GM21381 (cell line): ENCODE data around the gene CLDN18.

Source experiments
- ATAC-seq: cut with Tn5 transposase; IDR thresholded peaks from one replicate; pipeline ENCODE4 v1.9.1; 2021; ENCODE audit warnings: mild to moderate bottlenecking, moderate library complexity; ENCODE audit not compliant: unreplicated experiment

CLDN18 gene

GRCh38 chr3:138023754-138024153, 13.8 kb downstream of the CLDN18 start:
- no peak for ATAC-seq

- ATAC-seq, result no peak
Measured at GRCh38 chr3:138025553-138025952, 15.6 kb downstream of the CLDN18 start.

GRCh38 chr3:138027821-138028220, 17.9 kb downstream of the CLDN18 start:
- ATAC-seq, result no peak

GRCh38 chr3:138030734-138031280, 20.8 kb downstream of the CLDN18 start:
- no peak for ATAC-seq

GRCh38 chr3:138031536-138031935, 21.6 kb downstream of the CLDN18 start:
- no peak for ATAC-seq

GRCh38 chr3:138032567-138032966, 22.6 kb downstream of the CLDN18 start:
- peak; percentile 39 for ATAC-seq

- no peak for ATAC-seq
Measured at GRCh38 chr3:138033202-138033691, 23.3 kb downstream of the CLDN18 start.

- ATAC-seq, result no peak
Measured at GRCh38 chr3:138034918-138035317, 25.0 kb downstream of the CLDN18 start.

GRCh38 chr3:138036572-138036971, 26.6 kb downstream of the CLDN18 start:
- ATAC-seq, result no peak

- ATAC-seq, result no peak
Measured at GRCh38 chr3:138038725-138039462, 28.9 kb downstream of the CLDN18 start.

GRCh38 chr3:138042043-138042442, 32.1 kb downstream of the CLDN18 start:
- ATAC-seq, result no peak

- ATAC-seq, result no peak
Measured at GRCh38 chr3:138043266-138044029, 33.5 kb downstream of the CLDN18 start.

GRCh38 chr3:138046085-138046484, 36.1 kb downstream of the CLDN18 start:
- no peak for ATAC-seq

- peak; percentile 49 for ATAC-seq
Measured at GRCh38 chr3:138046955-138047354, 37.0 kb downstream of the CLDN18 start.

GRCh38 chr3:138047596-138048158, 37.7 kb downstream of the CLDN18 start:
- ATAC-seq, result no peak

- ATAC-seq, result no peak
Measured at GRCh38 chr3:138049157-138049919, 39.4 kb downstream of the CLDN18 start.

GRCh38 chr3:138051947-138052802, 42.2 kb downstream of the CLDN18 start:
- ATAC-seq, result peak; percentile 86

GRCh38 chr3:138054057-138054456, 44.1 kb downstream of the CLDN18 start:
- ATAC-seq, result no peak

GRCh38 chr3:138057384-138057783, 47.4 kb downstream of the CLDN18 start:
- no peak for ATAC-seq

- no peak for ATAC-seq
Measured at GRCh38 chr3:138059261-138059660, 49.3 kb downstream of the CLDN18 start.
